IMR-90 (cell line): ENCODE results near the gene HKDC1. TPM values are rescaled to one million over a fixed set of nuclear protein-coding genes. Genes with fewer than 3 reads are reported as not detected.

Source experiments
- ATAC-seq: fragments of 200-7000 bp; cut with Tn5 transposase; 2 replicates; pipeline ENCODE4 v1.9.1; 2020; ENCODE audit warnings: low read depth, mild to moderate bottlenecking, moderate library complexity
- BruUV-seq: library from RNA; stranded (reverse); fragments of 400-500 nt; replicated peaks from 2 replicates; lab custom pipeline; 2021; lab: Mats Ljungman, UMichigan
- CTCF ChIA-PET: fragments of 300-600 bp; formaldehyde crosslinking; extraction: SDS; loops from one replicate; lab custom pipeline; 2021; ENCODE audit warnings: antibody characterized with exemption; lab: Yijun Ruan, JAX
- POLR2A ChIA-PET: fragments of 300-600 bp; sonication (Branson Sonifier 250); formaldehyde crosslinking; loops from one replicate; lab custom pipeline; 2022; ENCODE audit warnings: antibody characterized with exemption; ENCODE audit not compliant: unreplicated experiment; lab: Charles Lee
- DNase-seq: peaks from one replicate; pipeline ENCODE4 v3.0.0; 2013
- H2AFZ ChIP-seq: replicated peaks from 2 replicates; pipeline ENCODE3; 2013; ENCODE audit warnings: low read length, mild to moderate bottlenecking; ENCODE audit not compliant: poor library complexity
- H2AK5ac ChIP-seq: 2 replicates; pipeline ENCODE4 v1.6.1; 2013; ENCODE audit warnings: low read depth, low read length, inconsistent platforms
- H2AK9ac ChIP-seq: replicated peaks from 2 replicates; pipeline ENCODE3; 2013; ENCODE audit warnings: mild to moderate bottlenecking, low read depth, low read length, moderate library complexity; ENCODE audit not compliant: poor library complexity
- H2BK120ac ChIP-seq: 2 replicates; pipeline ENCODE4 v1.6.1; 2013; ENCODE audit warnings: low read depth, low read length, inconsistent platforms
- H2BK15ac ChIP-seq: 3 replicates; pipeline ENCODE4 v1.6.1; 2013; ENCODE audit warnings: low read depth, low read length, inconsistent platforms
- H2BK20ac ChIP-seq: 2 replicates; pipeline ENCODE4 v1.6.1; 2013; ENCODE audit warnings: low read depth, mild to moderate bottlenecking, inconsistent platforms, low read length, moderate library complexity
- H2BK5ac ChIP-seq: 2 replicates; pipeline ENCODE4 v1.6.1; 2013; ENCODE audit warnings: mild to moderate bottlenecking, low read depth, low read length, inconsistent platforms; ENCODE audit not compliant: poor library complexity, severe bottlenecking
- H3K14ac ChIP-seq: replicated peaks from 2 replicates; pipeline ENCODE4 v1.6.1; 2013; ENCODE audit warnings: low read depth, low read length, inconsistent platforms
- H3K18ac ChIP-seq: 2 replicates; pipeline ENCODE4 v1.6.1; 2013; ENCODE audit warnings: low read depth, low read length, control low read depth
- H3K23ac ChIP-seq: 2 replicates; pipeline ENCODE4 v1.6.1; 2013; ENCODE audit warnings: low read depth, low read length, inconsistent platforms
- H3K27ac ChIP-seq: 2 replicates; pipeline ENCODE4 v1.5.1; 2013; ENCODE audit warnings: mild to moderate bottlenecking, control low read depth, low read length; ENCODE audit not compliant: insufficient read depth
- H3K27me3 ChIP-seq: 2 replicates; pipeline ENCODE4 v1.6.1; 2013; ENCODE audit warnings: low read length; ENCODE audit not compliant: control insufficient read depth, insufficient read depth
- H3K36me3 ChIP-seq: 2 replicates; pipeline ENCODE4 v1.6.1; 2013; ENCODE audit warnings: low read length, mixed read lengths; ENCODE audit not compliant: control insufficient read depth, insufficient read depth
- H3K4ac ChIP-seq: 2 replicates; pipeline ENCODE4 v1.6.1; 2013; ENCODE audit warnings: low read depth, low read length, inconsistent platforms
- H3K4me1 ChIP-seq: 2 replicates; pipeline ENCODE4 v1.6.1; 2013; ENCODE audit warnings: low read length, mixed read lengths; ENCODE audit not compliant: control insufficient read depth, insufficient read depth
- H3K4me2 ChIP-seq: 2 replicates; pipeline ENCODE4 v1.6.1; 2013; ENCODE audit warnings: low read depth, mild to moderate bottlenecking, control low read depth, low read length, moderate library complexity
- H3K4me3 ChIP-seq: 2 replicates; pipeline ENCODE4 v1.5.1; 2013; ENCODE audit warnings: low read depth, mild to moderate bottlenecking, control low read depth, low read length, moderate library complexity; ENCODE audit not compliant: insufficient read depth
- H3K56ac ChIP-seq: 2 replicates; pipeline ENCODE4 v1.6.1; 2013; ENCODE audit warnings: low read length, inconsistent platforms; ENCODE audit not compliant: insufficient read depth; ENCODE audit errors: extremely low read depth
- H3K79me1 ChIP-seq, 2 experiments: 2 replicates each; pipeline ENCODE4 v1.6.1; 2013; ENCODE audit warnings: low read length in 2 of 2, inconsistent platforms in 1 of 2, low read depth in 1 of 2
- H3K9ac ChIP-seq: 2 replicates; pipeline ENCODE4 v1.6.1; 2013; ENCODE audit warnings: low read depth, low read length, control low read depth
- H3K9me1 ChIP-seq: 2 replicates; pipeline ENCODE4 v1.6.1; 2013; ENCODE audit warnings: low read length, inconsistent platforms; ENCODE audit not compliant: insufficient read depth
- H3K9me3 ChIP-seq: 2 replicates; pipeline ENCODE4 v1.6.1; 2013; ENCODE audit warnings: low read length; ENCODE audit not compliant: control insufficient read depth, insufficient read depth
- H4K20me1 ChIP-seq: 2 replicates; pipeline ENCODE4 v1.6.1; 2013; ENCODE audit warnings: low read length, inconsistent platforms; ENCODE audit not compliant: insufficient read depth
- H4K5ac ChIP-seq: 2 replicates; pipeline ENCODE4 v1.6.1; 2013; ENCODE audit warnings: mild to moderate bottlenecking, low read depth, low read length, control low read depth
- H4K8ac ChIP-seq, 2 experiments: 2 replicates each; pipeline ENCODE4 v1.6.1; 2013; ENCODE audit warnings: low read depth in 2 of 2, low read length in 2 of 2, control low read depth in 1 of 2, inconsistent platforms in 1 of 2
- H4K91ac ChIP-seq: 2 replicates; pipeline ENCODE4 v1.6.1; 2013; ENCODE audit warnings: low read depth, low read length, inconsistent platforms; ENCODE audit not compliant: insufficient read depth
- CHD1 ChIP-seq: IDR thresholded peaks from 2 replicates; pipeline ENCODE4 v1.6.1; 2012; ENCODE audit warnings: low read depth, low read length, improper control_type of control experiment
- SMC3 ChIP-seq: fragments of 150-350 bp; IDR thresholded peaks from 2 replicates; pipeline ENCODE4 v1.6.1; 2016; ENCODE audit warnings: low read depth, mild to moderate bottlenecking, antibody characterized with exemption, low read length, moderate library complexity
- WGBS, 2 experiments: methylation state at CpG; one replicate each; pipeline versions ENCODE4 v1.1.5 to v1.1.7; 2013; ENCODE audit warnings: missing lambda C conversion rate in 2 of 2; ENCODE audit not compliant: insufficient read length in 1 of 2; ENCODE audit errors: extremely low coverage in 2 of 2; 5-methylcytosine and 5-hydroxymethylcytosine counted together
- dilution Hi-C: fragments of 300-500 bp; cut with HindIII; formaldehyde crosslinking; loops from one replicate; pipeline ENCODE4 v1.14.3; 2018; ENCODE audit warnings: low sequenced_read_pairs; ENCODE audit not compliant: unreplicated experiment
- in situ Hi-C: fragments of 300-500 bp; cut with MboI; formaldehyde crosslinking; loops from 3 replicates; pipeline ENCODE4 v1.14.3; 2019; ENCODE audit warnings: low sequenced_read_pairs, inconsistent platforms, mixed read lengths
- intact Hi-C: fragments of 100-400 bp; cut with micrococcal nuclease; formaldehyde crosslinking; loops from 2 replicates; pipeline ENCODE4 v1.10.0; 2022
- polyA plus RNA-seq, 3 experiments: library from polyadenylated mRNA; depleted of rRNA; stranded (reverse); fragments of >200 nt; gene quantifications; 2 replicates each; pipeline ENCODE4 v1.2.3, GENCODE V29; 2012; ENCODE audit warnings: low replicate concordance in 1 of 3
- total RNA-seq: library from RNA; depleted of rRNA; stranded (reverse); fragments of >200 nt; gene quantifications from 2 replicates; pipeline ENCODE4 v1.2.3, GENCODE V29; 2012
- TF ChIP-seq, protein P1 (sequence below): fragments of 150-350 bp; IDR thresholded peaks from 2 replicates; pipeline ENCODE4 v1.6.1; 2016; ENCODE audit warnings: low read depth, mild to moderate bottlenecking, low read length, moderate library complexity, borderline replicate concordance

The HKDC1 gene
- total and polyA plus RNA-seq, 2 of the 4 experiments (the other 2 are of a cell fraction), result under 0.01 to 0.03 TPM

DNA sequence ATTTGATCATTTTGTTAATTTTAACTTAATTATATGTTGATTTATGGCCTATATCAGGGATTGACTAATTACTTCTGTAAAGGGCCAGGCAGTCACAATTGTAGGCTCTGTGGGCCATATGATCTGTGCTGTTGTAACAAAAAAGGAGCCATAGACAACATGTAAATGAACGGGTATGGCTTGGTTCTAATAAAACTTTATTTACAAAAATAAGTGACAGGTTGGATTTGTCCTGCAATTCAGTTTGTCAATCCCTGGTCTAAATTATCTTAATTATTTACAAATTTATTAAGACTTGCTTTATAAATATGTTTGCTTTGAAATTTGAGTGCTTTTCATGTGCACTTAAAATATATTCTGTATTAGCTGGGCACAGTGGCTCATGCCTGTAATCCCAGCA lies 55.3 kb downstream of the HKDC1 start:
- H2BK5ac ChIP-seq, result no peak overlapping the region
- no peak overlapping the region for H3K9ac ChIP-seq
- no peak overlapping the region for H3K27ac ChIP-seq
- POLR2A ChIA-PET, result no interaction called here
- no peak overlapping the region for H2AFZ ChIP-seq
- no peak overlapping the region for H4K5ac ChIP-seq
- H3K56ac ChIP-seq, result no peak overlapping the region
- peaks cover 10% of the 10 kb centered on the region for H3K27me3 ChIP-seq
- dilution Hi-C loops (no loop called here), in situ Hi-C loops (no loop called here), intact Hi-C loops (no loop called here)
- H4K8ac ChIP-seq, result no peak overlapping the region
- DNase-seq (no peak), ATAC-seq (no peak)
- H2AK9ac ChIP-seq, result no peak overlapping the region
- no peak overlapping the region for H3K18ac ChIP-seq
- no peaks in the 10 kb centered on the region for H3K9me1 ChIP-seq
- no peaks in the 10 kb centered on the region for H3K36me3 ChIP-seq
- H2AK5ac ChIP-seq, result no peak overlapping the region
- H3K4me3 ChIP-seq, result no peak overlapping the region
- H2BK15ac ChIP-seq, result no peak overlapping the region
- no CpG with 5 or more reads among the region's 1 CpG for WGBS, 2 experiments
- no peak overlapping the region for H4K91ac ChIP-seq
- CTCF ChIA-PET, result no interaction called here
- TF ChIP-seq, protein P1, sequence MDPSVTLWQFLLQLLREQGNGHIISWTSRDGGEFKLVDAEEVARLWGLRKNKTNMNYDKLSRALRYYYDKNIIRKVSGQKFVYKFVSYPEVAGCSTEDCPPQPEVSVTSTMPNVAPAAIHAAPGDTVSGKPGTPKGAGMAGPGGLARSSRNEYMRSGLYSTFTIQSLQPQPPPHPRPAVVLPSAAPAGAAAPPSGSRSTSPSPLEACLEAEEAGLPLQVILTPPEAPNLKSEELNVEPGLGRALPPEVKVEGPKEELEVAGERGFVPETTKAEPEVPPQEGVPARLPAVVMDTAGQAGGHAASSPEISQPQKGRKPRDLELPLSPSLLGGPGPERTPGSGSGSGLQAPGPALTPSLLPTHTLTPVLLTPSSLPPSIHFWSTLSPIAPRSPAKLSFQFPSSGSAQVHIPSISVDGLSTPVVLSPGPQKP, result no peak
- TF ChIP-seq CHD1 (no peak), SMC3 (no peak)
- peaks cover 2% of the 10 kb centered on the region; the same call in 1 of the 2 replicates for H3K9me3 ChIP-seq
- no peak overlapping the region for H2BK20ac ChIP-seq
- H3K4ac ChIP-seq, result no peak overlapping the region
- H3K23ac ChIP-seq, result no peak overlapping the region
- H3K4me2 ChIP-seq, result no peak overlapping the region
- no peaks in the 10 kb centered on the region for H3K79me1 ChIP-seq
- BruUV-seq, result no TSS peak
- no peaks in the 10 kb centered on the region for H3K4me1 ChIP-seq
- no peaks in the 10 kb centered on the region for H4K20me1 ChIP-seq
- no peak overlapping the region for H3K14ac ChIP-seq
- H2BK120ac ChIP-seq, result no peak overlapping the region
